ENCODE data around the gene LRFN2.

The LRFN2 gene

DNA sequence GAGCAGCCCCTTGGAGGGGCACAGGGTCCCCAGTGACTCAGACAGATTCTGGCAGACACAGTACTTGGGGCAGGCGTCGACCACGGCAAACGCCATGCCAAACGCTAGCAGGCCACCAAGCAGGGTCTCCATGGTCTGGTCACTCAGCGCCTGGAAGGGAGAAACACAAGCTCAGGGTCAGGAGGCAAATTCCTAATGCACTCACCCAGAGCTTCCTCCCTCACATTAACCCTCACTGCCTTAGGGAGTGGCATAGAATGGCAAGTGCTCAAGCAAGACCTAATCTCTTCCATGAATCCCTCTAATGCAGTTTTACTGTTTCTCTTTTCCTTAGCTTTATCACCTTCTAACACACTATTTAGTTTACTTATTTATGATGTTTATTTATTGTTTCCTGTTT lies 154.2 kb downstream of the LRFN2 start:
- in situ Hi-C loops (cut with MboI; ENCODE audit: low sequenced_read_pairs) = no loop called here
- Histone ChIP-seq H3K4me3 (no peak overlapping the region), H3K27me3 (ENCODE audit: low read depth) (no peaks in the 10 kb centered on the region), H3K36me3 (replicated peaks) (no peaks in the 10 kb centered on the region), H3K4me1 (no peaks in the 10 kb centered on the region), H3K9me3 (no peaks in the 10 kb centered on the region)
- DNase-seq (ENCODE audit: low spot score in 2 of 2) = no peak

DNA sequence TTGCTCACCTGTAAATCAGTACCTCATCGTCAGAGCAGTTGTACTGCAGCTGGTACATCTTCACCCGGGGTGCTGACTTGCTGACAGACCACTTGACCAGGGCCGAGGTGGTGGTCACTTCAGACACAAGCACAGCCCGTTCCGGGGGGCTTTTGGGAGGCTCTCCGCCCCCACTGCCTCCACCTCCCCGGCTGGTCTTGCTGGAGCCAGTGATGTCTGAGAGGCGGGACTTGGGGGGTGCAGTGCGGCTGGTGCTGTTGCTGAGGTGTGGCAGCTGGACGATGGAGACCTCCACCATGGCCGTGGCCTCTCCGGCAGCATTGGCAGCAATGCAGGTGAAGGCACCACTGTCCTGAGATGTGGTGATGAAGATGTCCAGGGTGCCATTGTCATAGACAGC lies 155.5 kb downstream of the LRFN2 start:
- H3K4me3 ChIP-seq = no peak overlapping the region
- no peak for DNase-seq (ENCODE audit: low spot score in 2 of 2)
- H3K27me3 ChIP-seq (ENCODE audit: low read depth) = no peaks in the 10 kb centered on the region
- H3K4me1 ChIP-seq = no peaks in the 10 kb centered on the region
- in situ Hi-C loops (cut with MboI; ENCODE audit: low sequenced_read_pairs) = no loop called here
- H3K9me3 ChIP-seq = no peaks in the 10 kb centered on the region
- no peaks in the 10 kb centered on the region for H3K36me3 ChIP-seq (replicated peaks)

DNA sequence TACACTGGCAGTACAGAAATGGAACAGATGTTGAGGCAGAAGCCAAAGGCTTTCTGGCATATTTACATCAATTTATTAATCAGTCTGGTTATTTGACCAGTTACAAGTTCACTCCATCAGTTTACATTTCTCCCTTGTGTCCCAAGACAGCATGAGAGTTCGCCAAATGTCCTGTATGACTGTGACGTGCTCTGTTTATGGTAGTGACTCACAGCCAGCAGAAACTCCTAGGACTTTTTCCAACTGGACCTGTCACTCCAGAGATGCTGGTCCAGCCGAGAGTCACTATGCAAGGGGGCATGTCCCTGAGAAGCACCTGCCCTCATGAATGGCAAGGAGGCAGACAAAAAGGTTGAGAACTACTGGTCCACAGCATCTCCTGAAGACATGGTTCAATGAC lies 160.0 kb downstream of the LRFN2 start:
- in situ Hi-C loops (cut with MboI; ENCODE audit: low sequenced_read_pairs) = no loop called here
- Histone ChIP-seq H3K27me3 (ENCODE audit: low read depth) (no peaks in the 10 kb centered on the region), H3K9me3 (no peaks in the 10 kb centered on the region), H3K4me1 (no peaks in the 10 kb centered on the region), H3K4me3 (no peak overlapping the region), H3K36me3 (replicated peaks) (no peaks in the 10 kb centered on the region)
- DNase-seq (ENCODE audit: low spot score in 2 of 2) = no peak

DNA sequence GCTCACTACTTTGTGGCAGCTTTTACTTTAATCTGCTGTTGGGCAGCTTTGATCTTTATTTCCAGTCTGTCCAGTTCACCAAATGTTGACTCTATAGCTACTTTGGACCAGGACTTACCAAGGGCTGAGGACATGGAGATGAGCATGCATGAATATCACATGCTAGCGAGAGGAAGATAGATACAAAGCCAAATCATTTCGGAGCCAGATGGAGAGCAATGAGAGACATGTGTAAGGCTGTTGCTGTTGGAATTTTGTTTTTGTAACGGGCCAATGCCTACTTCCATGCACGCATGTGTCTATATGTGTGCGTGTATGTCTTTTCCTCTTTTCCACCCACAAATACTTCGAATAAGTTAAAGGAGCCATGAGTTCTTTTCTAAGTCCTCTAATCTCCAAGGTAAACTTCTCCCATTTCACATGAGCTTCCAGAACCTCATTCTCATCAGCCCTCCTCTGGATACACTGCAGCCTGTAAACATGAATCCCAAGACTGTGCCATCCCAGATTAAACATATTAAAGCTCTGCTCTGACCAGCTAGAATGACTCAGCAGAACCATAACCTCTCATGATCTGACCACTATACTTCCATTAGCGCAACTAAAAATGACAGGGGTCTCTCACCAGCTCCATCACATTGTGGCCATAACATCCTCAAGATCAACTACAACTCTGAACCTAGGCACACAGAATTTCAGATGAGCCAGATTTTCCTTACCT lies 160.7 kb downstream of the LRFN2 start:
- no peaks in the 10 kb centered on the region for H3K4me1 ChIP-seq
- no peaks in the 10 kb centered on the region for H3K9me3 ChIP-seq
- in situ Hi-C loops (cut with MboI; ENCODE audit: low sequenced_read_pairs) = no loop called here
- no peaks in the 10 kb centered on the region for H3K36me3 ChIP-seq (replicated peaks)
- no peak for DNase-seq (ENCODE audit: low spot score in 2 of 2)
- no peaks in the 10 kb centered on the region for H3K27me3 ChIP-seq (ENCODE audit: low read depth)
- H3K4me3 ChIP-seq = no peak overlapping the region

DNA sequence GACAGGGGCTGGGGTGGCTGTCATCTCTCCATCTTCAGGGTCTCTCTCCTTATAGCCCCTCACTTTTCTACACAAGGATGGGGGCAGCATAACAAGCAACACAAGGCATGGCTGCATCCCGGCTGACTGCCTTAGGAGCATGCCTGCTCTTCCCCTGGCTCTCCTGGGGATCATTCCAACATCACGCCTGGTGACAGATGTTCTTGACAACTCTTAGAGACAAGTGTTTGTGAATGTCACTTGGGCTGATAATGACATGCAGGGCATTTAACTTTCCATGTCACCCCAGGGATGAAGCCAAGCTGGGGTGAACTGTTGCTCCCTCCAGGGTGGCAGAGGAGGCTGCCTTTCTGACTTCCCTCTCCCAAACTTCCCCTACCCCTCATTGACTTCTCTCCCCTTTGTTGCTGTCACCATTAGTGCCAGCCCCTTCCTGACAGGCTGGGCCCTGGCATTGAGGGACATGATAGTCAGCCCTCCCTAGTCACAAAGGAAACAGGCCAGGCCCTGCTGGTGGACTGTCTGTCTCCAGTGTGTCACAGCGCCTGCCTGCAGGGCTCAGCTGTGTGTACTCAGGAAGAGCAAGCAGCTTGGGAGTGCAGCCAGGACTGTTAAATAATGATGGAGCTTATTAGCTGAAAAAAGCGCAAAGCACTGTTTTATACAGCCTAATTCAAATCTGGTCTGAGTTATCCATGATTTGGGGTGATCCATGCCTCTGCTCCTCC lies 161.8 kb downstream of the LRFN2 start:
- DNase-seq (ENCODE audit: low spot score in 2 of 2) = no peak
- H3K36me3 ChIP-seq (replicated peaks) = no peaks in the 10 kb centered on the region
- no peaks in the 10 kb centered on the region for H3K4me1 ChIP-seq
- H3K9me3 ChIP-seq = no peaks in the 10 kb centered on the region
- in situ Hi-C loops (cut with MboI; ENCODE audit: low sequenced_read_pairs) = no loop called here
- no peak overlapping the region for H3K4me3 ChIP-seq
- H3K27me3 ChIP-seq (ENCODE audit: low read depth) = no peaks in the 10 kb centered on the region

DNA sequence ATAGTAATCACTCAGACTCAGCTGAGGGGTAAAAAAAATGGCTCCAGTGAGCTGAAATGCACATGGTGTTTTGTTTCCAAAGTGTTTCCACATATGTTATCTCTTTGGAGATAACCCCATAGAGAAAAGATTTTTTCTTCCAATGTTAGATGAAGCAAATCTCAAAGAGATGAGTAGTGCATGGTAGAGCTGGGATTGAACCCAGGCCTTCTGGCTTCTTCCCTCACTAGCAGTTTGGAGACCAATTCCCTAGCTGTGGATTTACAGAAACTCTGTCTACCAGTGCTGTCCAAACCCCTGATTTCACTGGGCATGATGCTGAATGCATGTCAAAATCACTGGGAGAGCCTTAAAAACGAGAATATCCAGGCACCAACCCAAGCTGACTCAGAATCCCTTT lies 165.1 kb downstream of the LRFN2 start:
- Histone ChIP-seq H3K36me3 (replicated peaks) (no peaks in the 10 kb centered on the region), H3K4me1 (no peaks in the 10 kb centered on the region), H3K27me3 (ENCODE audit: low read depth) (no peaks in the 10 kb centered on the region), H3K4me3 (no peak overlapping the region), H3K9me3 (no peaks in the 10 kb centered on the region)
- in situ Hi-C loops (cut with MboI; ENCODE audit: low sequenced_read_pairs) = no loop called here
- no peak for DNase-seq (ENCODE audit: low spot score in 2 of 2)

DNA sequence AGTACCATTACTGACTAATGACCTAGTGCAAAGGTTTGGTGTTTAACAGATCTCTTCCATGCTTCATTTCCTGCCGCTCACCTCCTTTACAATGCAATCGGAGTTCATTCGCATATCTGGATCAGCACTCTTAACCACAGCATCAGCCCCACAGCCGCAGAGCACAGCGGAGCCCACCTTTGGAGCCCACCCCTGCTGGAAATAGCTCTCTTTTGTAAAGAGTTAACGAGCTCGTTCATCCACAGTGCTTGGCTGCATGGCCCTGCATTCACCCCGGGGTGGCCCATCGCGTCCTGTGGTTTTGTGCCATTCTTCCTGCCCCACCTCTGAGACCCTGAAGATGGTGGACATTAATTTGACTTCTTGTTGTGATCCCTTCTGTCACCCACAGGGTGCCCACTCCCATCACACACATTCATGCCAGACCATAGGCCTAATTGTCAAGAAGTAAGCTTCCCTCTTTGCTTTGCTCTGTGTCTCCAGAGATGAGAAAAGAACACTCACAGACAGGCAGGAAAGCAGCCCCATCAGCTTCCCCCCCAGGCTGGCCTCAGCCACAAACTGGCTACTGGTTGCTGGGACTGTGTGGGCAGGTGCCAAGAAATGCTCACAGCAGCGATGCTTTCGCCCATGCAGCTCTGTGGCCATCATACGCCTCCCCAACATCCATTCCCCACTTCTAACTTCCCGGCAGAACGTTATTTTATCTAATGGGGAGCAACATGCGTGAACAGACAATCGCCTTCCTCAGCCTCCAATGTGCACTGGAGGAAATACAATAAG lies 167.0 kb downstream of the LRFN2 start:
- no peaks in the 10 kb centered on the region for H3K36me3 ChIP-seq (replicated peaks)
- no peaks in the 10 kb centered on the region for H3K4me1 ChIP-seq
- no peak for DNase-seq (ENCODE audit: low spot score in 2 of 2)
- H3K9me3 ChIP-seq = no peaks in the 10 kb centered on the region
- no peak overlapping the region for H3K4me3 ChIP-seq
- in situ Hi-C loops (cut with MboI; ENCODE audit: low sequenced_read_pairs) = no loop called here
- no peaks in the 10 kb centered on the region for H3K27me3 ChIP-seq (ENCODE audit: low read depth)

DNA sequence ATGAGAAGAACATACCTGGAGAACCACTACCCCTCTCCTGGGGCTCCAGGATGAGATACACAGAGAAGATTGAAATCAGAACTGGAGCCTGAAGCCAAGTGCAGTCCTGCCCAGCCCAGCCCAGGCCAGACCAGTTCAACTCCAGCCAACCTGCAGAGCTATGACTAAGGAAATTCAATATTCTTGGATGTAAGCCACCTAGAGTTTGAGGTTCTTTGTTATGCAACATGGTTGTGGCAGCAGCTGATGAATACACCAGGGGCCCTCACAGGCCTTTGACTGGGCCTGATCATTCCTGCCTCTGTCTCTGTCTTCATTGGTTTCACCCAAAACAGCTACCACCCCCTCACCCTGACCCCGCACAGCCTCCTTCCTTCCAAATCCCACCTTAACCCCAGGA lies 167.8 kb downstream of the LRFN2 start:
- Histone ChIP-seq H3K9me3 (no peaks in the 10 kb centered on the region), H3K4me1 (no peaks in the 10 kb centered on the region), H3K4me3 (no peak overlapping the region), H3K27me3 (ENCODE audit: low read depth) (no peaks in the 10 kb centered on the region), H3K36me3 (replicated peaks) (no peaks in the 10 kb centered on the region)
- in situ Hi-C loops (cut with MboI; ENCODE audit: low sequenced_read_pairs) = no loop called here
- no peak for DNase-seq (ENCODE audit: low spot score in 2 of 2)

DNA sequence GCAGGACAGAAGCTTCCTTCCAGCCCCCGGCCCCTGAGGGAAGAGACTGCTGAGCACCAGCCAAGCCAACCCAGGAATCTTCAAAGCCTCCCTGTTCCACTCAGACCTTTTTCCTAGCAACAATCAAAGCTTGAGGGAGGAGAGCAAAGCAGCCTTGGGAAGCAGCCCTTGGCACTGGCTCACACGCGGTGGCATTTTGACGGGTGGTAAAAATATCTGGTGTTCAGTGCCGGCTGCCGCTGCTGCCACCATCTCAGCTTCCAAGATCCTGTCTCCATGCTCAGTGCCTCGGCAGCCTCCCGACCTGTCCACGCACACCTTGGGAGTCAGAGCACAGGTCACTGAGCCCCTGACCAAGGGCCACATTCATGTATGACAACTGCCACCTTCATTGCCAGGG lies 170.1 kb downstream of the LRFN2 start:
- H3K27me3 ChIP-seq (ENCODE audit: low read depth) = no peaks in the 10 kb centered on the region
- no peaks in the 10 kb centered on the region for H3K4me1 ChIP-seq
- no peaks in the 10 kb centered on the region for H3K9me3 ChIP-seq
- DNase-seq (ENCODE audit: low spot score in 2 of 2) = no peak
- no peak overlapping the region for H3K4me3 ChIP-seq
- H3K36me3 ChIP-seq (replicated peaks) = no peaks in the 10 kb centered on the region
- in situ Hi-C loops (cut with MboI; ENCODE audit: low sequenced_read_pairs) = no loop called here

DNA sequence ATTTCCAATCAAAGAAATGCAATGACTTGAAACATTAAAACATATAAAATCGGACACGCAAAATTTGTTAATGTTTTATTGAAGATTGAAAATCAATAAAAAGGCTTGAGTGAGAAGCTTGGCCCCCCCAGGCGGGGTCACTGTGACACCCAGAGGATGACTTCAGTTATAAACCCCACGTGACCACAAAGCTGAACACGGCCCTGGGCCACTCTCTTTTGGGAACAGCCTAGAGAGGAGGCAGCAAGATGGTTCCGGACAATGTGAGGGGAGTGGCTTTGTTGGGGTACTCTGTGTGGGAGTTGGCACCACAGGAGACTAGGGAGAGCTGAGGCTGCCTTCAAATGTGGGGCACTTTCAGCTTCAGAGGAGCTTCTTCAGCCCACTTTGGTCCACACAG lies 172.5 kb downstream of the LRFN2 start:
- no peaks in the 10 kb centered on the region for H3K9me3 ChIP-seq
- in situ Hi-C loops (cut with MboI; ENCODE audit: low sequenced_read_pairs) = no loop called here
- no peaks in the 10 kb centered on the region for H3K4me1 ChIP-seq
- H3K4me3 ChIP-seq = no peak overlapping the region
- H3K36me3 ChIP-seq (replicated peaks) = no peaks in the 10 kb centered on the region
- no peak for DNase-seq (ENCODE audit: low spot score in 2 of 2)
- H3K27me3 ChIP-seq (ENCODE audit: low read depth) = no peaks in the 10 kb centered on the region

DNA sequence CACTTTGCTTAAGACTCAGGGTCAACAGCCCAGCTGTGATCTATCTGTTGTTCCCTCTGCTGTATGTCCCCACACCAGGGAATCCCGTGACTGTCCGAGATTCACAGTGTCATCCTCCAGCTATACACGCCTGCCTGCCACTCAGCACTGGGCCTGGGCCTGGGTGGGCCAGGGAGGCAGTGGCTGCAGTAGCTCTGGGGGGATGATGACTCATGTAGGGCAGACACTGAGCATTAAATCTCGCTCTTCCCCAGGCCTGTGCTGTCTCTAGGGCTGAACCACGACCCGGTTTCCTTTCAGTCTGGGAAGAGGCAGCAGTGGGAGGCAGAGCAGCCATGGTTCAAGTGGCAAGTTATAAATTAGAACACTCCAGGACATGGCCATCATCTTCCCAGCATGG lies 173.9 kb downstream of the LRFN2 start:
- no peaks in the 10 kb centered on the region for H3K36me3 ChIP-seq (replicated peaks)
- DNase-seq (ENCODE audit: low spot score in 2 of 2) = no peak
- no peaks in the 10 kb centered on the region for H3K4me1 ChIP-seq
- H3K9me3 ChIP-seq = no peaks in the 10 kb centered on the region
- H3K27me3 ChIP-seq (ENCODE audit: low read depth) = no peaks in the 10 kb centered on the region
- no peak overlapping the region for H3K4me3 ChIP-seq
- in situ Hi-C loops (cut with MboI; ENCODE audit: low sequenced_read_pairs) = no loop called here

DNA sequence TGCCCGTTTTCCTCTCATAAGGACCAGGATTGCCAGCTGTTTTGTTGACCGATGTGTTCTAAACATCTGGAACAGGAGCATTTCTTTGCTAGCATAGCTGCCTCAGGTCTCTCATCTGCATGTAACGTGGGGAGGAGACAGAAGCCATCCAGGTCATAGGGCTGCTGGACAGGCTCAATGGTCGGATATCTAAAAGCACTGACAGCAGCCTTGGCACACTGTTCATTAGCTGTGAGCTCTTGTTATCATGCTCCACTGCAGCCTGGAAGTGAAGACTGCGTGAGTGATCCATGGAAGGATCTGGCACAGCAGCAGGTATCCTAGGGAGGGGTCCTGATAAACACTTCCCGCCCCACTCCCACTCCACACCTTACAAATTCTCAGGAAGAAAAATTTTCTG lies 175.3 kb downstream of the LRFN2 start:
- Histone ChIP-seq H3K4me3 (no peak overlapping the region), H3K27me3 (ENCODE audit: low read depth) (no peaks in the 10 kb centered on the region), H3K36me3 (replicated peaks) (no peaks in the 10 kb centered on the region), H3K9me3 (no peaks in the 10 kb centered on the region), H3K4me1 (no peaks in the 10 kb centered on the region)
- no peak for DNase-seq (ENCODE audit: low spot score in 2 of 2)
- in situ Hi-C loops (cut with MboI; ENCODE audit: low sequenced_read_pairs) = no loop called here

DNA sequence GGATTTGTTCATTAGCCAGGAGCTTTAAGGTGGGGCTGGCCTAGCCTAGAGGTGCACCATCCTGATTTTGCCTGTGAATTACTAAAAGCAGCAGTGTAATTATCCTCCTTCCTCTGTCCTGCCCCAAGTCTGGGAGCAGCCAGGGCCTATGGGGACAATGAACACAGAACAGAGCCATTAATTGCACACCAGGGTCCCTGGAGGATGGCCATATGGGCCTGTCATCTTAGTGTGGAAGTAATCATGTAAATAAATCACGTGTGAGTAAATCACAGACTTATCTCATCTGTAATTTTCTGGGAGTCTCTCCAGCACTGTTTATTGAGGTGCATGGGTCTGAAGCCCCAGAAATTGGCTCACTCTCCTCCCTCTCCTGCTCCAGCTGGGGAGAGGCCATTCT lies 176.3 kb downstream of the LRFN2 start:
- Histone ChIP-seq H3K9me3 (no peaks in the 10 kb centered on the region), H3K36me3 (replicated peaks) (no peaks in the 10 kb centered on the region), H3K27me3 (ENCODE audit: low read depth) (no peaks in the 10 kb centered on the region), H3K4me1 (no peaks in the 10 kb centered on the region), H3K4me3 (no peak overlapping the region)
- in situ Hi-C loops (cut with MboI; ENCODE audit: low sequenced_read_pairs) = no loop called here
- DNase-seq (ENCODE audit: low spot score in 2 of 2) = no peak

DNA sequence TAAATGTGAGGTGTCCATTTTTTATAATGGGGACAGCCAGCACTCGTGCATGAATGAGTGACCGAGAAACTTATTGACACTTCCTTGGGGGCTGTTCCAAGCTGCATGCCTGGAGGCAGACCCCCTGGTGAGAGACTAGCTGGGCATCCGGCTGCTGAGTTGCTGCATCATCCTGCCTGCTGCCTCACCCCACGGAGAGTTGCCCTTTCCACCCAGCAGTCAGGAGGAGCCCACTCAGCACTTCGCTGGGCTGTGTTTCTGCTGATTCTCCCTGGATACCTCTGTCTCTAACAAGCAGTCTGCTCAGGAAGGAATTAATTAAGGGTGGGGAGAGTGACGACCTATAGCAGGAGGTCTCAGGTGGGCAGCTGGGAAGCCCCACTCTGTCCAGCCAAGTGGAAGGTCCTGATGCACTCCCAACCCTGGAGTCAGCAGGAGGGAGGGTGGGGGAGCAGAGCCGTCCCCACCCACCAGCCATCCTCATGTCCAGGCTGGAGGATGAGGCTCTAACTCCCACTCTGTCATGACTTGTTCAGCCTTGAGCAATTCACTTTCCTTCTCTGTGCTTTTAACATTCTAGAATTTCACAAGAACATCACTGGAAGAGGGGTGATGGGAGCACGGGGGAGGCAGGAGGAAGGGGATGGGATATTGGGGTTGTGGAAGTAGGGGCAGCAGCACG lies 177.3 kb downstream of the LRFN2 start:
- DNase-seq (ENCODE audit: low spot score in 2 of 2) = no peak
- Histone ChIP-seq H3K27me3 (ENCODE audit: low read depth) (no peaks in the 10 kb centered on the region), H3K9me3 (no peaks in the 10 kb centered on the region), H3K36me3 (replicated peaks) (no peaks in the 10 kb centered on the region), H3K4me3 (no peak overlapping the region), H3K4me1 (no peaks in the 10 kb centered on the region)
- in situ Hi-C loops (cut with MboI; ENCODE audit: low sequenced_read_pairs) = no loop called here

All from HAP-1 (cell line).